ENCODE measurements around the gene SEMG2.

SEMG2 gene

GRCh38 chr20:45251884-45252560 lies 30.8 kb downstream of the SEMG2 start:
- H3K4me1 Mint-ChIP-seq (ENCODE audit: low read depth in 2 of 2), result no peaks in the 10 kb centered on the region
- no peak for DNase-seq
- H3K4me3 Mint-ChIP-seq, result no peak overlapping the region
- no peak for ATAC-seq (replicated peaks)
- no peaks in the 10 kb centered on the region for H3K36me3 Mint-ChIP-seq (ENCODE audit: insufficient read depth)
- H3K9me3 Mint-ChIP-seq, result no peaks in the 10 kb centered on the region
- no peak overlapping the region for H3K27ac Mint-ChIP-seq
- H3K27me3 Mint-ChIP-seq, result peaks cover 70 to 79% of the 10 kb centered on the region in 2 donors

- Mint-ChIP-seq H3K4me1 (ENCODE audit: low read depth in 2 of 2) (no peaks in the 10 kb centered on the region), H3K4me3 (no peak overlapping the region), H3K27me3 (peaks cover 69 to 70% of the 10 kb centered on the region in 2 donors), H3K36me3 (ENCODE audit: insufficient read depth) (no peaks in the 10 kb centered on the region), H3K9me3 (no peaks in the 10 kb centered on the region), H3K27ac (no peak overlapping the region)
- ATAC-seq (replicated peaks) (no peak), DNase-seq (no peak)
Measured at GRCh38 chr20:45253261-45253660, 32.1 kb downstream of the SEMG2 start.

- DNase-seq, result no peak
Measured at GRCh38 chr20:45254383-45255262, 33.5 kb downstream of the SEMG2 start, which contains the start of gene SLPI. SLPI (minus strand) TSS chr20:45254564; CDS start chr20:45254543, 21 bp downstream.

GRCh38 chr20:45257161-45257560 lies 36.0 kb downstream of the SEMG2 start:
- Mint-ChIP-seq H3K4me1 (ENCODE audit: low read depth in 2 of 2) (no peaks in the 10 kb centered on the region), H3K4me3 (no peak overlapping the region), H3K9me3 (no peaks in the 10 kb centered on the region), H3K27ac (no peak overlapping the region), H3K36me3 (ENCODE audit: insufficient read depth) (no peaks in the 10 kb centered on the region), H3K27me3 (peaks cover 66 to 68% of the 10 kb centered on the region in 2 donors)
- no peak for ATAC-seq (replicated peaks)
- DNase-seq, result no peak

More at GRCh38 chr20:45254383-45255262, 33.5 kb downstream of the SEMG2 start, which contains the start of gene SLPI:
- H3K4me3 Mint-ChIP-seq, result no peak within 1 kb of the TSS
- no peaks in the 10 kb centered on the region for H3K36me3 Mint-ChIP-seq (ENCODE audit: insufficient read depth)
- H3K27ac Mint-ChIP-seq, result no peak within 1 kb of the TSS
- no peaks in the 10 kb centered on the region for H3K4me1 Mint-ChIP-seq (ENCODE audit: low read depth in 2 of 2)
- no peaks in the 10 kb centered on the region for H3K9me3 Mint-ChIP-seq
- peaks cover 70 to 72% of the 10 kb centered on the region in 2 donors for H3K27me3 Mint-ChIP-seq
- no peak for ATAC-seq (replicated peaks)

GRCh38 chr20:45257711-45258110 lies 36.5 kb downstream of the SEMG2 start:
- Mint-ChIP-seq H3K27ac (no peak overlapping the region), H3K36me3 (ENCODE audit: insufficient read depth) (no peaks in the 10 kb centered on the region), H3K27me3 (peaks cover 66 to 68% of the 10 kb centered on the region in 2 donors), H3K9me3 (no peaks in the 10 kb centered on the region), H3K4me1 (ENCODE audit: low read depth in 2 of 2) (no peaks in the 10 kb centered on the region), H3K4me3 (no peak overlapping the region)
- ATAC-seq (replicated peaks) (no peak), DNase-seq (no peak)

GRCh38 chr20:45258259-45258658 lies 37.1 kb downstream of the SEMG2 start:
- DNase-seq, result no peak
- Mint-ChIP-seq H3K4me1 (ENCODE audit: low read depth in 2 of 2) (no peaks in the 10 kb centered on the region), H3K9me3 (no peaks in the 10 kb centered on the region), H3K36me3 (ENCODE audit: insufficient read depth) (no peaks in the 10 kb centered on the region), H3K27me3 (peaks cover 65 to 68% of the 10 kb centered on the region in 2 donors), H3K27ac (no peak overlapping the region), H3K4me3 (no peak overlapping the region)
- ATAC-seq (replicated peaks), result no peak

- Mint-ChIP-seq H3K27ac (no peak overlapping the region), H3K36me3 (ENCODE audit: insufficient read depth) (no peaks in the 10 kb centered on the region), H3K9me3 (no peaks in the 10 kb centered on the region), H3K4me1 (ENCODE audit: low read depth in 2 of 2) (no peaks in the 10 kb centered on the region), H3K4me3 (no peak overlapping the region), H3K27me3 (peaks cover 61 to 66% of the 10 kb centered on the region in 2 donors)
- DNase-seq, result no peak
- ATAC-seq (replicated peaks), result no peak
Measured at GRCh38 chr20:45258664-45259063, 37.5 kb downstream of the SEMG2 start.

- no peak for ATAC-seq (replicated peaks)
- no peak overlapping the region for H3K27ac Mint-ChIP-seq
- H3K27me3 Mint-ChIP-seq, result peaks cover 51 to 57% of the 10 kb centered on the region in 2 donors
Measured at GRCh38 chr20:45263556-45264266, 42.5 kb downstream of the SEMG2 start.

GRCh38 chr20:45266977-45267376 lies 45.8 kb downstream of the SEMG2 start:
- Mint-ChIP-seq H3K36me3 (ENCODE audit: insufficient read depth) (no peaks in the 10 kb centered on the region), H3K4me3 (no peak overlapping the region), H3K9me3 (no peaks in the 10 kb centered on the region), H3K27ac (no peak overlapping the region), H3K27me3 (peaks cover 49 to 63% of the 10 kb centered on the region in 2 donors), H3K4me1 (ENCODE audit: low read depth in 2 of 2) (no peaks in the 10 kb centered on the region)
- DNase-seq, result no peak
- ATAC-seq (replicated peaks), result no peak

More at GRCh38 chr20:45263556-45264266, 42.5 kb downstream of the SEMG2 start:
- DNase-seq, result no peak
- no peaks in the 10 kb centered on the region for H3K36me3 Mint-ChIP-seq (ENCODE audit: insufficient read depth)
- H3K4me1 Mint-ChIP-seq (ENCODE audit: low read depth in 2 of 2), result no peaks in the 10 kb centered on the region
- no peaks in the 10 kb centered on the region for H3K9me3 Mint-ChIP-seq
- no peak overlapping the region for H3K4me3 Mint-ChIP-seq

- Mint-ChIP-seq H3K4me3 (no peak overlapping the region), H3K4me1 (ENCODE audit: low read depth in 2 of 2) (no peaks in the 10 kb centered on the region), H3K36me3 (ENCODE audit: insufficient read depth) (no peaks in the 10 kb centered on the region), H3K27me3 (peaks cover 49 to 65% of the 10 kb centered on the region in 2 donors), H3K9me3 (no peaks in the 10 kb centered on the region), H3K27ac (no peak overlapping the region)
- DNase-seq (no peak), ATAC-seq (replicated peaks) (no peak)
Measured at GRCh38 chr20:45268531-45268930, 47.4 kb downstream of the SEMG2 start.

- H3K27ac Mint-ChIP-seq, result no peak overlapping the region
- no peaks in the 10 kb centered on the region for H3K36me3 Mint-ChIP-seq (ENCODE audit: insufficient read depth)
- no peak overlapping the region for H3K4me3 Mint-ChIP-seq
- H3K9me3 Mint-ChIP-seq, result no peaks in the 10 kb centered on the region
- H3K27me3 Mint-ChIP-seq, result peaks cover 50 to 65% of the 10 kb centered on the region in 2 donors
- ATAC-seq (replicated peaks) (no peak), DNase-seq (no peak)
- H3K4me1 Mint-ChIP-seq (ENCODE audit: low read depth in 2 of 2), result no peaks in the 10 kb centered on the region
Measured at GRCh38 chr20:45269056-45269455, 47.9 kb downstream of the SEMG2 start.

- Mint-ChIP-seq H3K27me3 (peaks cover 55 to 65% of the 10 kb centered on the region in 2 donors), H3K4me1 (ENCODE audit: low read depth in 2 of 2) (no peaks in the 10 kb centered on the region), H3K4me3 (no peak overlapping the region), H3K9me3 (no peaks in the 10 kb centered on the region), H3K27ac (no peak overlapping the region), H3K36me3 (ENCODE audit: insufficient read depth) (no peaks in the 10 kb centered on the region)
- ATAC-seq (replicated peaks), result no peak
- DNase-seq, result no peak
Measured at GRCh38 chr20:45269754-45270270, 48.6 kb downstream of the SEMG2 start.
